AG10803 (cell line): Measurements from ENCODE around the gene CAMK1G.

ENCODE experiments used
- DNase-seq: peaks from one replicate; pipeline ENCODE4 v3.0.0; 2010; ENCODE audit warnings: low read depth
- H3K4me3 ChIP-seq: 2 replicates; pipeline ENCODE4 v1.5.1; 2011; ENCODE audit warnings: mild to moderate bottlenecking, low read length, control low read depth
- CTCF ChIP-seq: conservative IDR thresholded peaks from 2 replicates; pipeline ENCODE4 v1.5.1; 2011; ENCODE audit warnings: mild to moderate bottlenecking, low read length, control low read depth, inconsistent platforms

CAMK1G gene

GRCh38 chr1:209625791-209626285, 42.3 kb downstream of the CAMK1G start:
- H3K4me3 ChIP-seq: no peak overlapping the region
- no peak for DNase-seq
- TF ChIP-seq CTCF: no peak

DNA sequence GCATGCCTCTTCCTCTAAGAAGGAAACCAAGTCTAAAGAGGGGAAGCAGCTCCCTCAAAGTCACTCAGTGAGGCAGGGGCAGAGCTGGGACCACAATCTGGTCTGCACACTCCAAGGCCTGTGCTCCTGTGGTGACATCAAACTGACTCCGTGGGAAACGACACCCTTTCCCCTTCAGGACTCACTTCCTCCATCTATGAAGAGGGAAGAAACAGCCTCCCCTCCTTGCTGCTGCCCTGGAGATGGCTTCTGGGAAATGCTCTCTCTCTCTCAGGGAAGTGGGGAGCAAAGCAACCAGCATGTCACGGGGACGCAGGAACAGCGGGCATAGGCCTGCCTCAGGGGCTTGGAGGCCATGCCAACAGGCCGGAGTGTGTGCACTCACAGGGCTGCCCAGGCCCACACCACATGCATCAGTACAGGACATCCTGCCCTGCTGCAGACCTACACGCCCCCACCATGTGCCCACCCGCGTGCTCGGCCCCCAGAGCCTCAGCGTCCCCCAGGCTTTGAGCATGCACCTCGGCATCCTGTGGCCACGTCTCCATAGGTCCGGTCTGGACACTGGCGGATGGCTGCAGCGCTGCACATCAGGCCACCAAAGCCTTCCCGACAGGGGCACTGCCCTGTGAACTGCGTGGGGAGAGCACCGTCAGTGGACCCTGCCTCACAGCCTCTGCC, 43.0 kb downstream of the CAMK1G start:
- TF ChIP-seq CTCF: no peak
- no peak for DNase-seq
- no peak overlapping the region for H3K4me3 ChIP-seq

- no peak for TF ChIP-seq CTCF
- no peak for DNase-seq
- no peak overlapping the region for H3K4me3 ChIP-seq
These were observed 43.7 kb downstream of the CAMK1G start for GRCh38 chr1:209627027-209627731.

DNA sequence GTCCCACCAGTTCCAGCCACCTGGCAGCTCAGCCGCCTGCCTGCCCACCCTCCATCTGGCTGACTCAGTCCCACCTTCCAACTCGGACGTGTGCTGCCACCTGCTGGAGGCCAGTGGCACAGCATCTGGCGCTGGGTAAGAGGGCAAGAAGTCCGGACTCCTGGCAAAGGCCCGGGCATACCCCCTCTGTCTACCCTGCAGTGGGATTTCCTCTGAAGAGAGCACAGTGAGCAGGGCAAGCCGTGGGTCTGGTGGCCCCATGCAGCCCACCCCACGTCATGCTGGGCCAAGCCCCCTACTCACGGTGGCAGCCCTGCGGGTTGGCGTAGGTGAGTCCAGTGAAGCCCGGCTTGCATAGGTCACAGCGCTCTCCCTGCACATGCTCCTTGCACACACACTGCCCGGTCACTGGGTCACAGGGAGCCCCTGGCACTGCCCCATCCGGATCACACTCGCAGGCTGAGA, 44.2 kb downstream of the CAMK1G start:
- DNase-seq: peak; percentile 54
- peak; percentile 96 for TF ChIP-seq CTCF
- no peak overlapping the region for H3K4me3 ChIP-seq

DNA sequence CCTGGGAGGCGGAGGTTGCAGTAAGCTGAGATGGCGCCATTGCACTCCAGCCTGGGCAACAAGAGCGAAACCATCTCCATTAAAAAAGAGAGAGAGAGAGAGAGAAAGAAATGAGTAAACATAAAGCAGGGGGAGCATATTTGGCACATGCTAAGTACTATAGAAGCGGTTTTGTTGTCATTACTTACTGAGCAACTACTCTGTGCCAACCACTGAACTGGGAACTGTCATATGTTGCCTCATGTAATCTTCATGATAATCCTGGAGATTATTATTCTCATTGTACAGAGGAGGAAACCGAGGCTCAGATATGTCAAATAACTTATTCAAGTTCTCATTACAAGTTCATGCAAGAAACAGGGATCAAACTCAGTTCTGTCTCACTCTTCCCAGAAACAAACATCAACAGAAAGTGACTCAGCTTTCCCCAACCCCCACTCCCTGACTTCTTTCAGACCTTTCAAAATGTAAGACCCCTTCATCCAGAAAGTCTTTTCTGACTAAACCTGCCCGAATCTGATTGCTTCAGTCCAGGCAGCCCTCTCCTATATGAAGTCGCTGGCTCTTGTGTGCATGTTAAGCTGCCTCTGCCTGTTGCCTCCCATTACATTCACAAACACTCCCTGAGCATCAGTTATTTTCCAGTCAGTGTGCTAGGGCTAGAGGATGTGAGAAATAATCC, 45.2 kb downstream of the CAMK1G start:
- no peak overlapping the region for H3K4me3 ChIP-seq
- no peak for DNase-seq
- no peak for TF ChIP-seq CTCF

DNA sequence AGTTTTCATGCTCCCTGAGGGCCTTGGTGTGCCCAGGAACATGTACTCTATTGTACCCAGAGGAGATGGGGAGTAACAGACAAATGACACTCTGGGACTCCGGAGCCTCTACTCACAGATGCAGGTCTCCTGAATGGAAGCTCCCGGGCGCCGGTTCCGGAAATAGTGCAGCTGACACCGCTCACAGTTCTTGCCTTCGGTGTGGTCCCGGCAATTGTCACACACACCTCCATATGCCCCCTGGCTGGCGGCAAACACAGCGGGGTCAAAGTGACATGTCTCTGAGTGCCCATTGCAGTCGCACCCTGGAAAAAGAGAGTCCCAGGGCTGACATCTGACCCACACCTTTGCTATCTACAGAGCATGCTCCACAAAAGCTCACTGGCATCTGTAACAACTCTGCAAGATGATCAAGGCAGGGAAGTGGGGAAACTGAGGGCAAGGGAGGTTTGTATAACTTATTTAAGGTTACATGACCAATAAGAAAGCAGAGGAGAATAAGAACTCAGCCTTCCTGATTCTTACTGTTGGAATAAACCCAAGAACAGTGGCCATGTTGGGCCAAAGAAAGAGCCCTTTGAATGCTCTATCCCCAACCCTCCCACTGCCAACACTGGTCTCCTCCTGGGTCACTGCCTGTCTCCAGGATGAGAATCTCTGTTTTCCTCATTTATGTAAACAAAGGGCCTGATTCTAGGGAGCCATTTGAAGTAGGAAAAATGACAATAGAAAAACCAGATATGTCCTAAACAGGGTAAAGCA, 46.3 kb downstream of the CAMK1G start:
- H3K4me3 ChIP-seq: no peak overlapping the region
- no peak for DNase-seq
- no peak for TF ChIP-seq CTCF
